Heart left ventricle (tissue), 16 donors: ENCODE data around the gene MAGI2. TPM values are rescaled to one million over a fixed set of nuclear protein-coding genes. Genes with fewer than 3 reads are reported as not detected.
A peak's percentile ranks its signal among the peaks of the same experiment; 100 is the strongest.

ENCODE experiments used
- ATAC-seq, 4 donors: fragments of 200-7000 bp; cut with Tn5 transposase; one replicate each; pipeline ENCODE4 v1.9.1; 2020 to 2022; ENCODE audit warnings: moderate library complexity in 4 of 4, mild to moderate bottlenecking in 3 of 4, moderate number of reproducible peaks in 1 of 4
- DNase-seq, 5 donors: peaks; one replicate each; pipeline ENCODE4 v3.0.0-alpha.2; 2020
- H3K27ac ChIP-seq, 12 donors: fragments of 200-600 bp; sonication (generic) in 4 of 12; one replicate each; pipeline versions ENCODE4 v1.5.0 to v1.8.0; 2016 to 2022; ENCODE audit warnings: mild to moderate bottlenecking in 2 of 12
- H3K27me3 ChIP-seq, 9 donors: fragments of 200-600 bp; sonication (generic) in 2 of 9; one replicate each; pipeline versions ENCODE4 v1.5.1 to v1.8.0; 2016 to 2022; ENCODE audit warnings: mild to moderate bottlenecking in 3 of 9
- H3K36me3 ChIP-seq, 9 donors: fragments of 200-600 bp; sonication (generic) in 2 of 9; one replicate each; pipeline versions ENCODE4 v1.5.0 to v1.8.0; 2018 to 2022; ENCODE audit warnings: mild to moderate bottlenecking in 2 of 9
- H3K4me1 ChIP-seq, 12 donors: fragments of 200-600 bp; sonication (generic) in 4 of 12; one replicate each; pipeline versions ENCODE4 v1.5.0 to v1.8.0; 2016 to 2022; ENCODE audit warnings: mild to moderate bottlenecking in 3 of 12
- H3K4me3 ChIP-seq, 12 donors: fragments of 200-600 bp; sonication (generic) in 4 of 12; one replicate each; pipeline versions ENCODE4 v1.5.0 to v1.8.0; 2017 to 2022; ENCODE audit warnings: mild to moderate bottlenecking in 9 of 12, moderate library complexity in 4 of 12
- H3K9me3 ChIP-seq, 12 donors: fragments of 200-600 bp; sonication (generic) in 4 of 12; one replicate each; pipeline versions ENCODE4 v1.5.0 to v1.8.0; 2016 to 2022; ENCODE audit warnings: mild to moderate bottlenecking in 1 of 12
- POLR2A ChIP-seq, 2 donors: fragments of 450-650 bp; IDR thresholded peaks; one replicate each; pipeline ENCODE4 v1.6.1; 2017; ENCODE audit warnings: antibody characterized with exemption in 2 of 2, mild to moderate bottlenecking in 2 of 2, moderate library complexity in 2 of 2
- WGBS, 4 donors: extraction: QIAGEN DNeasy Blood & Tissue Kit in 2 of 4; methylation state at CpG; one replicate each; pipeline versions ENCODE4 v1.1.5 to v1.1.7; 2013 to 2018; 5-methylcytosine and 5-hydroxymethylcytosine counted together
- intact Hi-C, 10 donors: fragments of 100-400 bp; cut with DNase I; formaldehyde crosslinking; loops; one replicate each; pipeline versions ENCODE4 v1.11.1 to v1.14.2; 2022
- polyA plus RNA-seq, 2 donors: library from polyadenylated mRNA; stranded (reverse); fragments of 200-250 nt; gene quantifications; one replicate each; pipeline ENCODE4 v1.2.3, GENCODE V29; 2013
- total RNA-seq, 9 donors: library from RNA; depleted of rRNA in 2 of 9; stranded (reverse); fragments of >200 nt in 2 of 9; fragmentation: NEBNext Ultra II Directional in 3 of 9; extraction: Animal tissue kit (Norgen Biotek cat#: 25700) in 3 of 9; gene quantifications; one replicate each; pipeline versions ENCODE4 v1.1.0 to v1.2.4, GENCODE V29; 2016 to 2023
- TF ChIP-seq, protein P1 (sequence below), 12 donors: fragments of 200-600 bp; sonication (generic) in 4 of 12; IDR thresholded peaks; one replicate each; pipeline versions ENCODE4 v1.5.0 to v1.8.0; 2018 to 2022; ENCODE audit warnings: antibody characterized with exemption in 12 of 12, mild to moderate bottlenecking in 5 of 12
- donor health status: ischemic (EF 13 %, LVEDD 7.1; RV severe dilation, severe dysfunction).
- donor health status: healthy with polysubstance abuse.
- donor health status: DM: no; HTN: yes; CAD: no.
- donor health status: DM: no; HTN: no; CAD: no.
- donor health status: ischemic (EF 25% LVEDD 6.9; RV normal size, moderate dysfunction).
- donor health status: ischemic (EF 25% LVEDD 5.7; RV mildly dilated, moderate dysfunction).
- donor health status: healthy.
- donor health status: DM: yes; HTN: yes; CAD: no.
- donor health status: ischemic (EF 35%, LVEDD 5.7; RV mildly dilated, moderate dysfunction).
- donor health status: nonischemic (EF 11% LVEDD 7.7; RV severe dilation, severe dysfunction).
- donor health status: DM: yes; HTN: yes; CAD: no.
- donor health status: PGD.
- donor health status: ischemic (EF 29% LVEDD 5.4; RV normal size, mild dysfunction).
- donor health status: nonischemic (EF 23%, LVEDD 6.1; RV moderate dilation, normal function).

Gene MAGI2
- total and polyA plus RNA-seq, 11 donors, result 1.1 to 6.8 (median 3.8) TPM

DNA sequence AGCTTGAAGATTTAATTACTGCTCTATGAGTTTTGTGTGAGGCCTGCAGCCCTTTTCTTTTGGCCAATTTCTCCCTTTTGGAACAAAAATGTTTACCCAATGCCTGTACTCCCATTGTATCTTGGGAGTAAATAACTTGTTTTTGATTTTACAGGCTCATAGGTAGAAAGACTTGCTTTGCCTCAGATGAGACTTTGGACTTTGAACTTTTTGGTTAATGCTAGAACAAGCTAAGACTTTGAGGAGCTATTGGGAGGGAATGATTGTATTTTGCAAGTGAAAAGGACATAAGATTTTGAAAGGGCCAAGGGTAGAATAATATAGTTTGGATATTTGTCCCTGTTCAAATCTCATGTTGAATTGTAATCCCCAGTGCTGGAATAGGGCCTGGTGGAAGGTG is 152.0 kb downstream of the MAGI2 start:
- Histone ChIP-seq H3K27ac (no peak overlapping the region), H3K27me3 (no peaks in the 10 kb centered on the region), H3K9me3 (peaks cover 0 to 5% (median 0%) of the 10 kb centered on the region in 12 donors), H3K4me1 (no peaks in the 10 kb centered on the region), H3K36me3 (no peaks in the 10 kb centered on the region), H3K4me3 (no peak overlapping the region)
- no peak for ATAC-seq
- intact Hi-C loops, result loop anchor here in 5 of 10 donors (10.0 kb wide), 3 partner anchors 153 to 713 kb away; partner anchors contain the start of gene MAGI2 (in 3 of the 5)
- DNase-seq, result no peak
- no peak for TF ChIP-seq POLR2A (IDR thresholded peaks at IDR 0.05)
- TF ChIP-seq, protein P1, sequence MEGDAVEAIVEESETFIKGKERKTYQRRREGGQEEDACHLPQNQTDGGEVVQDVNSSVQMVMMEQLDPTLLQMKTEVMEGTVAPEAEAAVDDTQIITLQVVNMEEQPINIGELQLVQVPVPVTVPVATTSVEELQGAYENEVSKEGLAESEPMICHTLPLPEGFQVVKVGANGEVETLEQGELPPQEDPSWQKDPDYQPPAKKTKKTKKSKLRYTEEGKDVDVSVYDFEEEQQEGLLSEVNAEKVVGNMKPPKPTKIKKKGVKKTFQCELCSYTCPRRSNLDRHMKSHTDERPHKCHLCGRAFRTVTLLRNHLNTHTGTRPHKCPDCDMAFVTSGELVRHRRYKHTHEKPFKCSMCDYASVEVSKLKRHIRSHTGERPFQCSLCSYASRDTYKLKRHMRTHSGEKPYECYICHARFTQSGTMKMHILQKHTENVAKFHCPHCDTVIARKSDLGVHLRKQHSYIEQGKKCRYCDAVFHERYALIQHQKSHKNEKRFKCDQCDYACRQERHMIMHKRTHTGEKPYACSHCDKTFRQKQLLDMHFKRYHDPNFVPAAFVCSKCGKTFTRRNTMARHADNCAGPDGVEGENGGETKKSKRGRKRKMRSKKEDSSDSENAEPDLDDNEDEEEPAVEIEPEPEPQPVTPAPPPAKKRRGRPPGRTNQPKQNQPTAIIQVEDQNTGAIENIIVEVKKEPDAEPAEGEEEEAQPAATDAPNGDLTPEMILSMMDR (IDR thresholded peaks at IDR 0.05), result no peak

DNA sequence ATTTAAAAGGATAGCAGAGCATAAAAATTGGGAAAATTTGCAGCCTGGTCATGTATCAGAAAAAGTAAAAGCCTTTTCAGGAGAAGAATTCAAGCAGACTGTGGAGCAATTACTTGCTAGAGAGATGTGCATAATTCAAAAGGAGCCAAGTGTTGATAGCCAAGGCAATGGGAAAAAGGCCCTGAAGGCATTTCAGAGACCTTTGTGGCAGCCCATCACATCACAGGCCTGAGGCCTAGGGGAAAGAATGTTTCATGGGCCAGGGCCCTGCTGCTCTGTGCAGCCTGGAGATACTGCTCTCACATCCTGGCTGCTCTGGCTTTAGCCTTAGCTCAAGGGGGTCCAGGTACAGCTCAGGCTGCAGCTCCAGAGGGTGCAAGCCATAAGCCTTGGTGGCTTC is 152.9 kb downstream of the MAGI2 start:
- Histone ChIP-seq H3K4me1 (no peaks in the 10 kb centered on the region), H3K36me3 (no peaks in the 10 kb centered on the region), H3K4me3 (no peak overlapping the region), H3K9me3 (peaks cover 0 to 5% (median 0%) of the 10 kb centered on the region in 12 donors), H3K27me3 (no peaks in the 10 kb centered on the region), H3K27ac (no peak overlapping the region)
- intact Hi-C loops, result loop anchor here in 5 of 10 donors (10.0 kb wide), 3 partner anchors 154 to 714 kb away; partner anchors contain the start of gene MAGI2 (in 3 of the 5)
- ATAC-seq (no peak), DNase-seq (no peak)
- TF ChIP-seq, protein P1 (IDR thresholded peaks at IDR 0.05), result no peak
- TF ChIP-seq POLR2A (IDR thresholded peaks at IDR 0.05), result no peak

DNA sequence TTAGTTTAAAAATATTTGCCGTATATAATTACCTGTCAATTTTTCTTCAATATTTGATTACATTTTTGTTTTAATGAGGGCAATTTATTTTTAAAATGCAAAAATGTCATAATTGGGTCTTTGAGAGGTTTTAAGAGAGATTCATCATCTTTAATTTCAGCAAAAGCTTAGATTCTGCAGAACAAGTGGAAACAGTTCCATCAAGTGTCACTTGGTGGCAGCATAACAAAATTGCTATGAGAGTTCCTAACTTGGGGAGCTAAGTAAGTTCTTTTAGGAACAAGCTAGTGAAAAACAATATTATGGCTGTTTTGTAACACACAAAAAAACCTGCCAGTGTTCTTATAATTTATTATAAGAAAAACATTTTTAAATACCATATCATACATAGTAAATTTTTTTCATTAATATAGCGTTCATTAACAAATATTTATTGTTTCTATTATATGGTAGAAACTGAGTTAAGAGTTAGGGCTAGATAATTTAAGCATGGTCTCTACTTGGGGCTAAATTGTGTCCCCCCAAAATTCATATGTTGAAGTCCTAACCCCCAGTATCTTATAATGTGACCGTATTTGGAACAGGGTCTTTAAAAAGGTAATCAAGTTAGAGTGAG is 155.2 kb downstream of the MAGI2 start:
- Histone ChIP-seq H3K27ac (no peak overlapping the region), H3K4me3 (no peak overlapping the region), H3K4me1 (no peaks in the 10 kb centered on the region), H3K27me3 (no peaks in the 10 kb centered on the region), H3K36me3 (no peaks in the 10 kb centered on the region), H3K9me3 (peaks cover 0 to 5% (median 0%) of the 10 kb centered on the region in 12 donors)
- no peak for ATAC-seq
- intact Hi-C loops, result loop anchor here in 7 of 10 donors (2.0 to 10.0 kb wide), 6 partner anchors 154 to 721 kb away; partner anchors contain the start of gene MAGI2 (in 1 of the 7)
- DNase-seq, result no peak
- TF ChIP-seq, protein P1 (IDR thresholded peaks at IDR 0.05), result peak; percentile 56 to 83 (median 69)
- TF ChIP-seq POLR2A (IDR thresholded peaks at IDR 0.05), result no peak
- WGBS, 4 donors, result 79 to 88% (median 81%) methylated on average over 3 of the region's 3 CpGs

DNA sequence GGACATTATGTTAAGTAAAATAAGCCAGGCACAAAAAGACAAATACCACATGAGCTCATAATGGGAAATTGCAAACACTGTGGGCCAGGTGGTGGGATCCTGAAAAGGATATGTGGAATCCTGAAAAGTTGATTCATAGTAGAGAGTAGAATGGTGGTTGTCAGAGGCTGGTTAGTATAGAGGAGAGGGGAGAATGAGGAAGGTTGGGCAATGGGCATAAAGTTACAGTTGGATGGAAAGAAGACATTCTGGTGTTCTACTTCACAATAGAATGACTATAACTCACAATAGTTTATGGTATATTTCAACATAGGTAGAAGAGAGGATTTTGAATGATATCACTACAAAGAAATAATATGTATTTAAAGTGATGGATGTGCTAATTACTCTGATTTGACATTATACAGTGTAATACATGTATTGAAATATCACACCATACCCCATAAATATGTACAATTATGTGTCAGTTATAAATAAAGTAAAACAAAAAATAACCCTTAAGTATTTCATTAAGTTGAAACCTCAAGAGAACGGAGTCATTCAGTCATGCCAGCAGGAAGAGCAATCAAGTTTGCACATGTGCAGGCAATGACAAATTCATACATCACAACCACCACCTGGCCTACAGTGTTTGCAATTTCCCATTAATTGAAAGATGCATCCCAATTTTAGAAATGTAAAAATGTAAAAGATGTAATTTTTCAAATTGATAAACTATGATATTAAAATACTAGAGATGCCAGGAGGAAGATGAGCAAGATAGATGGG is 156.7 kb downstream of the MAGI2 start:
- intact Hi-C loops, result loop anchor here in 7 of 10 donors (5.0 to 10.0 kb wide), 5 partner anchors 156 to 721 kb away; partner anchors contain the start of gene MAGI2 (in 1 of the 7)
- H3K9me3 ChIP-seq, result peaks cover 0 to 5% (median 0%) of the 10 kb centered on the region in 12 donors
- ATAC-seq (no peak), DNase-seq (no peak)
- no peaks in the 10 kb centered on the region for H3K27me3 ChIP-seq
- WGBS, 4 donors, result 64 to 76% (median 70%) methylated on average over 1 of the region's 1 CpG
- H3K27ac ChIP-seq, result no peak overlapping the region
- no peaks in the 10 kb centered on the region for H3K36me3 ChIP-seq
- H3K4me1 ChIP-seq, result no peaks in the 10 kb centered on the region
- TF ChIP-seq, protein P1 (IDR thresholded peaks at IDR 0.05), result no peak
- no peak for TF ChIP-seq POLR2A (IDR thresholded peaks at IDR 0.05)
- H3K4me3 ChIP-seq, result no peak overlapping the region
